Osteocyte (in vitro differentiated cells): ENCODE results near the gene MED9. TPM values are rescaled to one million over a fixed set of nuclear protein-coding genes. Genes with fewer than 3 reads are reported as not detected.

ENCODE experiments used
- DNase-seq: peaks from one replicate; pipeline ENCODE4 v3.0.0; 2021; ENCODE audit warnings: mixed read lengths; ENCODE audit not compliant: unreplicated experiment; ENCODE audit errors: extremely low spot score
- H3K27ac Mint-ChIP-seq: one replicate; pipeline ENCODE4 v1.8.0; 2021; ENCODE audit warnings: mild to moderate bottlenecking, mixed read lengths; ENCODE audit not compliant: unreplicated experiment
- H3K27me3 Mint-ChIP-seq: one replicate; pipeline ENCODE4 v1.8.0; 2021; ENCODE audit warnings: mixed read lengths; ENCODE audit not compliant: unreplicated experiment
- H3K36me3 Mint-ChIP-seq: one replicate; pipeline ENCODE4 v1.8.0; 2021; ENCODE audit warnings: mixed read lengths; ENCODE audit not compliant: unreplicated experiment
- H3K4me1 Mint-ChIP-seq: one replicate; pipeline ENCODE4 v1.8.0; 2021; ENCODE audit warnings: mixed read lengths; ENCODE audit not compliant: unreplicated experiment
- H3K4me3 Mint-ChIP-seq: one replicate; pipeline ENCODE4 v1.8.0; 2021; ENCODE audit warnings: mild to moderate bottlenecking, moderate library complexity, mixed read lengths; ENCODE audit not compliant: unreplicated experiment
- H3K9me3 Mint-ChIP-seq: one replicate; pipeline ENCODE4 v1.8.0; 2021; ENCODE audit warnings: mixed read lengths; ENCODE audit not compliant: unreplicated experiment
- CTCF ChIP-seq: fragments of 200-600 bp; sonication (generic); IDR thresholded peaks from 2 replicates; pipeline ENCODE4 v1.5.0; 2021; ENCODE audit warnings: antibody characterized with exemption, mild to moderate bottlenecking, moderate library complexity
- total RNA-seq: library from RNA; stranded (reverse); gene quantifications from 2 replicates; pipeline ENCODE4 v1.2.1, GENCODE V29; 2021

Gene MED9
- total RNA-seq, 1 donor from 2014 or later, result 13.2 TPM

GRCh38 chr17:17538417-17539391, 61.9 kb downstream of the MED9 start:
- TF ChIP-seq CTCF, result no peak
- no peaks in the 10 kb centered on the region for H3K36me3 Mint-ChIP-seq
- no peak for DNase-seq

DNA sequence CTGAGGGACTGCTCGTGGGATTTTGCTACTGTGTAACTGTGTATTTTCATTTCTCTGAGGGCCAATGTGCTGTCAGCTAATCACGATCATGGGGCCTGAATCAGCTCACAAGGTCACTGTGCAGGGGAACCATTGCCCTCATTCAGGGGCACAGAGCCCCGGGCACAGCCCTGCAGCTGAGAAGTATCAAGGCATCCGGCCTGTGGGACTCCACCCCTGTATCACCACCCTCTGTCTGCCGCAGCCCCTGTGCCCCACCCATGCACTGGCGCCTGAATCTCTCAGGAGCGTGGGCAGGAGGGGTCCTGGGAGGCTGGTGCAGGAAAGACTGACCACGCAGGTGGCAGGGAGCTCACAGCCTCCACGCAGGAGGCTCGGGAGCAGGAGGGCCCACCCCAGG, 62.8 kb downstream of the MED9 start:
- no peak overlapping the region for H3K27ac Mint-ChIP-seq
- no peak for TF ChIP-seq CTCF

More at GRCh38 chr17:17538417-17539391, 61.9 kb downstream of the MED9 start:
- Mint-ChIP-seq H3K9me3 (no peaks in the 10 kb centered on the region), H3K27me3 (no peaks in the 10 kb centered on the region), H3K4me3 (no peak overlapping the region), H3K27ac (no peak overlapping the region), H3K4me1 (no peaks in the 10 kb centered on the region)

GRCh38 chr17:17540278-17540906, 63.6 kb downstream of the MED9 start:
- no peak overlapping the region for H3K27ac Mint-ChIP-seq
- no peak overlapping the region for H3K4me3 Mint-ChIP-seq
- H3K36me3 Mint-ChIP-seq, result no peaks in the 10 kb centered on the region
- no peak for DNase-seq
- no peak for TF ChIP-seq CTCF
- peaks cover 5% of the 10 kb centered on the region for H3K4me1 Mint-ChIP-seq
- H3K9me3 Mint-ChIP-seq, result no peaks in the 10 kb centered on the region
- no peaks in the 10 kb centered on the region for H3K27me3 Mint-ChIP-seq

More for the DNA sequence above, 62.8 kb downstream of the MED9 start:
- no peak overlapping the region for H3K4me3 Mint-ChIP-seq
- no peak for DNase-seq
- peaks cover 2% of the 10 kb centered on the region for H3K4me1 Mint-ChIP-seq
- no peaks in the 10 kb centered on the region for H3K36me3 Mint-ChIP-seq
- no peaks in the 10 kb centered on the region for H3K9me3 Mint-ChIP-seq
- no peaks in the 10 kb centered on the region for H3K27me3 Mint-ChIP-seq

GRCh38 chr17:17540935-17541639, 64.3 kb downstream of the MED9 start:
- H3K27ac Mint-ChIP-seq, result no peak overlapping the region

More at GRCh38 chr17:17540935-17541639, 64.3 kb downstream of the MED9 start:
- DNase-seq, result no peak
- TF ChIP-seq CTCF, result no peak
- no peaks in the 10 kb centered on the region for H3K36me3 Mint-ChIP-seq
- no peaks in the 10 kb centered on the region for H3K27me3 Mint-ChIP-seq
- no peak overlapping the region for H3K4me3 Mint-ChIP-seq
- peaks cover 11% of the 10 kb centered on the region for H3K4me1 Mint-ChIP-seq
- no peaks in the 10 kb centered on the region for H3K9me3 Mint-ChIP-seq
